H1 (cell line): ENCODE measurements around the gene FGFR2. TPM values are rescaled to one million over a fixed set of nuclear protein-coding genes. Genes with fewer than 3 reads are reported as not detected.

ENCODE experiments used
- CTCF ChIA-PET: fragments of 300-600 bp; sonication (Branson Sonifier 250); formaldehyde crosslinking; loops from one replicate; lab custom pipeline; 2021; ENCODE audit not compliant: partially characterized antibody; lab: Charles Lee
- POLR2A ChIA-PET: fragments of 300-600 bp; sonication (Branson Sonifier 250); formaldehyde crosslinking; loops from one replicate; lab custom pipeline; 2021; ENCODE audit warnings: inconsistent platforms; ENCODE audit not compliant: partially characterized antibody; lab: Charles Lee
- DNase-seq, 2 experiments: peaks; one replicate each; pipeline versions ENCODE4 v3.0.0 to v3.0.0-alpha.2; 2010 to 2022; ENCODE audit warnings: low spot score in 2 of 2, low read depth in 1 of 2, mixed read lengths in 1 of 2
- FAIRE-seq: peaks from 2 replicates; lab custom pipeline; 2011; peaks lifted over from hg19 to GRCh38; lab: Jason Lieb, UNC
- H2AFZ ChIP-seq: 2 replicates; pipeline ENCODE4 v1.8.1; 2012; ENCODE audit warnings: low read length, inconsistent platforms
- H2AK5ac ChIP-seq: 2 replicates; pipeline ENCODE4 v1.6.1; 2013; ENCODE audit warnings: low read depth, low read length
- H2BK120ac ChIP-seq: replicated peaks from 2 replicates; pipeline ENCODE3; 2013; ENCODE audit warnings: low read depth, low read length, inconsistent platforms
- H2BK12ac ChIP-seq: 2 replicates; pipeline ENCODE4 v1.6.1; 2013; ENCODE audit warnings: low read depth, low read length
- H2BK15ac ChIP-seq: 2 replicates; pipeline ENCODE4 v1.6.1; 2013; ENCODE audit warnings: low read length
- H2BK20ac ChIP-seq: 2 replicates; pipeline ENCODE4 v1.6.1; 2013; ENCODE audit warnings: low read length
- H2BK5ac ChIP-seq: 2 replicates; pipeline ENCODE4 v1.6.1; 2013; ENCODE audit warnings: low read depth, low read length
- H3K14ac ChIP-seq: 2 replicates; pipeline ENCODE4 v1.6.1; 2013; ENCODE audit warnings: inconsistent platforms; ENCODE audit not compliant: insufficient read length
- H3K18ac ChIP-seq: 2 replicates; pipeline ENCODE4 v1.6.1; 2013; ENCODE audit warnings: low read length; ENCODE audit errors: extremely low read depth
- H3K23ac ChIP-seq: 2 replicates; pipeline ENCODE4 v1.6.1; 2013; ENCODE audit warnings: inconsistent platforms; ENCODE audit not compliant: insufficient read length
- H3K23me2 ChIP-seq: 2 replicates; pipeline ENCODE4 v1.6.1; 2013; ENCODE audit warnings: low read depth, low read length
- H3K27ac ChIP-seq: 2 replicates; pipeline ENCODE4 v1.6.1; 2011; ENCODE audit warnings: low read depth, low read length, inconsistent platforms
- H3K27me3 ChIP-seq, 4 experiments: replicated peaks in 1 of 4; 1 replicate in 1 of 4; 2 replicates in 3 of 4; pipeline versions ENCODE4 v1.6.1 to v1.8.1; 2011 to 2013; ENCODE audit warnings: low read length in 3 of 4, mild to moderate bottlenecking in 3 of 4, inconsistent platforms in 2 of 4, mixed read lengths in 2 of 4, moderate library complexity in 1 of 4; ENCODE audit not compliant: control insufficient read depth in 3 of 4, insufficient read depth in 3 of 4; ENCODE audit errors: extremely low read depth in 1 of 4
- H3K36me3 ChIP-seq, 4 experiments: 2 replicates each; pipeline versions ENCODE4 v1.6.1 to v1.8.1; 2011 to 2013; ENCODE audit warnings: mild to moderate bottlenecking in 4 of 4, low read length in 3 of 4, moderate library complexity in 2 of 4, control low read depth in 1 of 4, inconsistent platforms in 1 of 4; ENCODE audit not compliant: insufficient read depth in 4 of 4, control insufficient read depth in 2 of 4
- H3K4ac ChIP-seq: replicated peaks from 2 replicates; pipeline ENCODE3; 2013; ENCODE audit warnings: low read length, low read depth, mixed read lengths, inconsistent platforms; ENCODE audit not compliant: insufficient read length
- H3K4me1 ChIP-seq, 4 experiments: replicated peaks in 1 of 4; 1 replicate in 1 of 4; 2 replicates in 3 of 4; pipeline versions ENCODE4 v1.6.1 to v1.8.1; 2011 to 2013; ENCODE audit warnings: low read length in 3 of 4, inconsistent platforms in 2 of 4, mixed read lengths in 1 of 4; ENCODE audit not compliant: insufficient read depth in 4 of 4, control insufficient read depth in 3 of 4
- H3K4me2 ChIP-seq, 2 experiments: 2 replicates each; pipeline versions ENCODE4 v1.6.1 to v1.8.1; 2011 to 2013; ENCODE audit warnings: low read depth in 2 of 2, low read length in 2 of 2, control low read depth in 1 of 2, inconsistent platforms in 1 of 2, mild to moderate bottlenecking in 1 of 2; ENCODE audit not compliant: insufficient read depth in 1 of 2
- H3K4me3 ChIP-seq, 4 experiments: fragments of 200-600, 300-600 bp in 1 of 4; sonication (generic), shearing (Covaris generic), sonication (Bioruptor Twin) in 1 of 4; 2 replicates each; pipeline versions ENCODE4 v1.5.1 to v1.8.1; 2011 to 2016; ENCODE audit warnings: low read length in 4 of 4, low read depth in 3 of 4, control low read depth in 2 of 4, inconsistent platforms in 2 of 4, mild to moderate bottlenecking in 2 of 4, mixed read lengths in 1 of 4, moderate library complexity in 1 of 4; ENCODE audit not compliant: insufficient read depth in 2 of 4; ENCODE audit errors: extremely low read depth in 1 of 4
- H3K56ac ChIP-seq: replicated peaks from 2 replicates; pipeline ENCODE3; 2013; ENCODE audit warnings: low read depth, mild to moderate bottlenecking, mixed read lengths, low read length, inconsistent platforms; ENCODE audit not compliant: insufficient read length
- H3K79me1 ChIP-seq: 2 replicates; pipeline ENCODE4 v1.6.1; 2013; ENCODE audit warnings: low read depth, low read length, control low read depth
- H3K79me2 ChIP-seq, 2 experiments: 2 replicates each; pipeline versions ENCODE4 v1.6.1 to v1.8.1; 2012 to 2013; ENCODE audit warnings: low read length in 2 of 2, mild to moderate bottlenecking in 2 of 2, inconsistent platforms in 1 of 2; ENCODE audit not compliant: insufficient read depth in 2 of 2, control insufficient read depth in 1 of 2
- H3K9ac ChIP-seq, 4 experiments: replicated peaks in 1 of 4; 1 replicate in 1 of 4; 2 replicates in 3 of 4; pipeline versions ENCODE4 v1.6.1 to v1.8.1; 2011 to 2013; ENCODE audit warnings: low read depth in 3 of 4, low read length in 3 of 4, control low read depth in 2 of 4, mild to moderate bottlenecking in 2 of 4, moderate library complexity in 2 of 4, inconsistent platforms in 1 of 4; ENCODE audit errors: extremely low read depth in 1 of 4
- H3K9me3 ChIP-seq, 2 experiments: 2 replicates each; pipeline versions ENCODE4 v1.6.1 to v1.8.1; 2012 to 2013; ENCODE audit warnings: mild to moderate bottlenecking in 2 of 2, moderate library complexity in 2 of 2, control low read depth in 1 of 2, inconsistent platforms in 1 of 2, low read depth in 1 of 2, low read length in 1 of 2, mixed read lengths in 1 of 2; ENCODE audit not compliant: insufficient read depth in 2 of 2
- H4K20me1 ChIP-seq, 2 experiments: replicated peaks in 1 of 2; 2 replicates each; pipeline versions ENCODE3 to v1.8.1; 2011 to 2013; ENCODE audit warnings: inconsistent platforms in 2 of 2, low read length in 2 of 2, mild to moderate bottlenecking in 1 of 2; ENCODE audit not compliant: insufficient read depth in 2 of 2, control insufficient read depth in 1 of 2
- H4K5ac ChIP-seq: 2 replicates; pipeline ENCODE4 v1.6.1; 2013; ENCODE audit warnings: low read length, low read depth, mixed read lengths, inconsistent platforms; ENCODE audit not compliant: insufficient read length
- H4K8ac ChIP-seq: 2 replicates; pipeline ENCODE4 v1.8.0; 2013; ENCODE audit warnings: mild to moderate bottlenecking, moderate library complexity, low read length, inconsistent platforms; ENCODE audit not compliant: insufficient read depth; ENCODE audit errors: extremely low read depth
- H4K91ac ChIP-seq: replicated peaks from 2 replicates; pipeline ENCODE3; 2013; ENCODE audit warnings: low read length, mixed read lengths, inconsistent platforms; ENCODE audit not compliant: insufficient read length
- BRCA1 ChIP-seq: IDR thresholded peaks from 2 replicates; pipeline ENCODE4 v1.6.1; 2012; ENCODE audit warnings: low read depth, low read length, improper control_type of control experiment
- CTCF ChIP-seq, 3 experiments: IDR thresholded peaks; 1 replicate in 2 of 3; 2 replicates in 1 of 3; pipeline versions ENCODE4 v1.5.1 to v1.6.1; 2011; ENCODE audit warnings: low read length in 3 of 3, mild to moderate bottlenecking in 3 of 3, inconsistent platforms in 2 of 3, low read depth in 1 of 3, moderate library complexity in 1 of 3; ENCODE audit not compliant: insufficient read depth in 1 of 3; ENCODE audit errors: control extremely low read depth in 1 of 3
- HDAC2 ChIP-seq, 2 experiments: fragments of 300-600 bp in 1 of 2; sonication (generic) in 1 of 2; IDR thresholded peaks; 2 replicates each; pipeline ENCODE4 v1.6.1; 2011 to 2012; ENCODE audit warnings: low read depth in 2 of 2, low read length in 2 of 2, mild to moderate bottlenecking in 2 of 2, moderate library complexity in 2 of 2, borderline replicate concordance in 1 of 2, inconsistent platforms in 1 of 2
- JUND ChIP-seq: IDR thresholded peaks from 2 replicates; pipeline ENCODE4 v1.6.1; 2011; ENCODE audit warnings: mild to moderate bottlenecking, improper control_type of control experiment, low read length
- KDM5A ChIP-seq: fragments of 200-600 bp; IDR thresholded peaks from 2 replicates; pipeline ENCODE4 v1.7.1; 2012; ENCODE audit warnings: mild to moderate bottlenecking, low read length, inconsistent platforms, mixed read lengths
- SIN3A ChIP-seq, 2 experiments: IDR thresholded peaks in 1 of 2; conservative IDR thresholded peaks in 1 of 2; 2 replicates each; pipeline ENCODE4 v1.6.1; 2011 to 2012; ENCODE audit warnings: low read length in 2 of 2, improper control_type of control experiment in 1 of 2, low read depth in 1 of 2, mild to moderate bottlenecking in 1 of 2
- TAF7 ChIP-seq: optimal IDR thresholded peaks from 2 replicates; pipeline ENCODE3; 2011; ENCODE audit warnings: low read depth, mild to moderate bottlenecking, inconsistent platforms, low read length, moderate library complexity, borderline replicate concordance
- ZNF274 ChIP-seq: IDR thresholded peaks from 2 replicates; pipeline ENCODE4 v1.7.0; 2012; ENCODE audit warnings: low read length, borderline replicate concordance; ENCODE audit errors: extremely low read depth
- WGBS, 2 experiments: shearing (Covaris generic) in 1 of 2; methylation state at CpG; one replicate each; pipeline versions ENCODE4 v1.1.6 to v1.1.7; 2013 to 2015; ENCODE audit warnings: low lambda C conversion rate in 2 of 2, mixed read lengths in 2 of 2, inconsistent platforms in 1 of 2, low coverage in 1 of 2, missing lambda C conversion rate in 1 of 2; ENCODE audit not compliant: insufficient replicate concordance in 2 of 2, insufficient coverage in 1 of 2, insufficient read length in 1 of 2; ENCODE audit errors: extremely low coverage in 1 of 2, missing lambda C conversion rate in 1 of 2; 5-methylcytosine and 5-hydroxymethylcytosine counted together
- polyA plus RNA-seq, 7 experiments: library from polyadenylated mRNA; depleted of rRNA in 3 of 7; stranded (reverse) in 5 of 7; unstranded in 2 of 7; fragments of >200 nt in 5 of 7; fragments of 200-250 nt in 2 of 7; gene quantifications; 1 replicate in 5 of 7; 2 replicates in 1 of 7; 4 replicates in 1 of 7; pipeline versions ENCODE4 v1.2.1 to v1.2.3, GENCODE V29; 2011 to 2013; ENCODE audit warnings: missing spikeins in 2 of 7, mixed read lengths in 2 of 7
- total RNA-seq: library from RNA; stranded (reverse); fragmentation: NEBNext Ultra II Directional; extraction: Animal tissue kit (Norgen Biotek cat#: 25700); gene quantifications from 2 replicates; pipeline ENCODE4 v1.2.1, GENCODE V29; 2021
- TF ChIP-seq, protein P1 (sequence below): IDR thresholded peaks from 2 replicates; pipeline ENCODE4 v1.6.1; 2012; ENCODE audit warnings: low read length, inconsistent platforms

FGFR2 gene
- total and polyA plus RNA-seq, 2 of the 8 experiments (the other 6 are each of a cell fraction or from before 2014, with no cell fraction given), result 50.2 to 81.2 TPM

DNA sequence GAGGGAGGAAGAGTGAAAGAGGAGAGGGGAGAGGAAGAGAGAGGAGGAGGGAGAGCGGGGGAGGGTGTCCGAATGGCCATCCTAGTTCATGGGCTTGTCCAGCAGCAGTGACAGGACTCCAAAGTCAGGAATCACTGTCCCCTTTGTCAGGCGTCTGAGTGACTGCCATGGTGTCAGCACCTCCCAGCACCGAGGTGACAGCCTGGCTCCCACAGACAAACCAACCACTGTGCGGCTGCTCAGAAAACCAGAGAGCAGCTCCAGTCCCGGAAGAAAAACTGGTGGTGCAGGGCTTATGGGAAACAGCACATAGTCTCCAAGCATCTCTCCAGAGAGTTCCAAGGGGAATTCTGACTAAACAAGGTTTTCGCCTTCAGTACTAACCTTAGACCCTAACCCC, 18.9 kb upstream of the FGFR2 start:
- H3K23me2 ChIP-seq, result no peaks in the 10 kb centered on the region
- TF ChIP-seq ZNF274 (no peak), HDAC2 (IDR thresholded peaks at IDR 0.05; ENCODE audit: borderline replicate concordance in 1 of 2, low read depth in 2 of 2, low read length in 2 of 2) (no peak), CTCF (IDR thresholded peaks at IDR 0.05; ENCODE audit: control extremely low read depth in 1 of 3, insufficient read depth in 1 of 3, low read depth in 1 of 3, low read length in 3 of 3) (no peak), JUND (no peak), BRCA1 (no peak), TAF7 (no peak), SIN3A (conservative IDR thresholded peaks at IDR 0.05 in 1 of 2, IDR thresholded peaks at IDR 0.05 in 1 of 2; ENCODE audit: low read depth in 1 of 2, low read length in 2 of 2) (no peak), KDM5A (no peak)
- TF ChIP-seq, protein P1, sequence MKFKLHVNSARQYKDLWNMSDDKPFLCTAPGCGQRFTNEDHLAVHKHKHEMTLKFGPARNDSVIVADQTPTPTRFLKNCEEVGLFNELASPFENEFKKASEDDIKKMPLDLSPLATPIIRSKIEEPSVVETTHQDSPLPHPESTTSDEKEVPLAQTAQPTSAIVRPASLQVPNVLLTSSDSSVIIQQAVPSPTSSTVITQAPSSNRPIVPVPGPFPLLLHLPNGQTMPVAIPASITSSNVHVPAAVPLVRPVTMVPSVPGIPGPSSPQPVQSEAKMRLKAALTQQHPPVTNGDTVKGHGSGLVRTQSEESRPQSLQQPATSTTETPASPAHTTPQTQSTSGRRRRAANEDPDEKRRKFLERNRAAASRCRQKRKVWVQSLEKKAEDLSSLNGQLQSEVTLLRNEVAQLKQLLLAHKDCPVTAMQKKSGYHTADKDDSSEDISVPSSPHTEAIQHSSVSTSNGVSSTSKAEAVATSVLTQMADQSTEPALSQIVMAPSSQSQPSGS, result no peak

More for the DNA sequence above, 18.9 kb upstream of the FGFR2 start:
- FAIRE-seq (no peak), DNase-seq (no peak)
- Histone ChIP-seq H3K4me1 (no peaks in the 10 kb centered on the region), H2AFZ (no peak overlapping the region), H3K56ac (no peak overlapping the region), H2BK12ac (no peak overlapping the region), H4K20me1 (no peaks in the 10 kb centered on the region), H3K4me2 (no peak overlapping the region), H4K5ac (no peak overlapping the region), H3K79me2 (no peaks in the 10 kb centered on the region), H4K91ac (no peak overlapping the region), H3K36me3 (no peaks in the 10 kb centered on the region), H2BK5ac (no peak overlapping the region), H3K9ac (no peak overlapping the region), H2BK20ac (no peak overlapping the region), H3K4ac (no peak overlapping the region), H2BK15ac (no peak overlapping the region), H3K4me3 (no peak overlapping the region), H3K18ac (no peak overlapping the region), H2AK5ac (no peak overlapping the region), H4K8ac (no peak overlapping the region), H3K23ac (no peak overlapping the region), H3K14ac (no peak overlapping the region), H3K79me1 (no peaks in the 10 kb centered on the region), H3K27me3 (no peaks in the 10 kb centered on the region; a peak in 1 of 7 replicates), H2BK120ac (no peak overlapping the region), H3K27ac (no peak overlapping the region), H3K9me3 (peaks cover 7 to 15% of the 10 kb centered on the region in 2 experiments; a peak in 3 of 4 replicates)
- WGBS, 2 experiments, result 90% methylated on average over 7 of the region's 7 CpGs; no CpG with 5 or more reads in 1 of the 2 experiments
- CTCF ChIA-PET, result interaction anchor here (1.5 to 1.9 kb wide), 3 partner anchors 8 to 13 kb away, joined by 4 to 5 read pairs (median 4); no protein-coding TSS in a partner anchor
- POLR2A ChIA-PET, result no interaction called here
